ENCODE results near the gene PLD1. TPM values are rescaled to one million over a fixed set of nuclear protein-coding genes. Genes with fewer than 3 reads are reported as not detected.
A peak's percentile ranks its signal among the peaks of the same experiment; 100 is the strongest.

Gene PLD1
- total RNA-seq, 1 experiment from 2014 or later = 5.3 TPM

- no peak overlapping the region for H3K4me3 ChIP-seq (ENCODE audit: low read depth, low read length)
- Mint-ChIP-seq H3K36me3 (ENCODE audit: insufficient read depth, unreplicated experiment) (no peaks in the 10 kb centered on the region), H3K4me1 (ENCODE audit: low read depth, unreplicated experiment) (peaks cover 29% of the 10 kb centered on the region), H3K27ac (ENCODE audit: unreplicated experiment) (no peak overlapping the region), H3K4me3 (ENCODE audit: unreplicated experiment) (no peak overlapping the region), H3K27me3 (ENCODE audit: insufficient read depth, unreplicated experiment) (no peaks in the 10 kb centered on the region), H3K9me3 (ENCODE audit: unreplicated experiment) (peaks cover 20% of the 10 kb centered on the region)
- H3K9me3 ChIP-seq = peaks cover 3% of the 10 kb centered on the region; the same call in 1 of the 2 replicates
- ChIA-PET CTCF (no interaction called here), POLR2A (no interaction called here)
- intact Hi-C loops (cut with micrococcal nuclease; ENCODE audit: unreplicated experiment) = no loop called here
- no peaks in the 10 kb centered on the region for H3K36me3 ChIP-seq (ENCODE audit: control insufficient read depth, insufficient read depth, low read length)
- no peak for DNase-seq
- peaks cover 14% of the 10 kb centered on the region for H3K4me1 ChIP-seq
- BruUV-seq (replicated peaks) = no TSS peak
- no peak for TF ChIP-seq CTCF (IDR thresholded peaks at IDR 0.05; ENCODE audit: insufficient read depth in 1 of 2, low read depth in 1 of 2, low read length in 1 of 2, severe bottlenecking in 1 of 2, unreplicated experiment in 1 of 2)
- H3K27me3 ChIP-seq (replicated peaks; ENCODE audit: control insufficient read depth, insufficient read depth, low read length) = no peaks in the 10 kb centered on the region
Observed at GRCh38 chr3:171846597-171846996, 36.3 kb upstream of the PLD1 start.

GRCh38 chr3:171845481-171846284 is 35.4 kb upstream of the PLD1 start:
- no peaks in the 10 kb centered on the region for H3K36me3 Mint-ChIP-seq (ENCODE audit: insufficient read depth, unreplicated experiment)
- H3K4me3 Mint-ChIP-seq (ENCODE audit: unreplicated experiment) = no peak overlapping the region
- H3K27me3 Mint-ChIP-seq (ENCODE audit: insufficient read depth, unreplicated experiment) = no peaks in the 10 kb centered on the region
- TF ChIP-seq CTCF (IDR thresholded peaks at IDR 0.05; ENCODE audit: insufficient read depth in 1 of 2, low read depth in 1 of 2, low read length in 1 of 2, severe bottlenecking in 1 of 2, unreplicated experiment in 1 of 2) = no peak
- H3K27ac Mint-ChIP-seq (ENCODE audit: unreplicated experiment) = peak overlapping the region; percentile 65
- peaks cover 3% of the 10 kb centered on the region; the same call in 1 of the 2 replicates for H3K9me3 ChIP-seq
- no peak overlapping the region for H3K4me3 ChIP-seq (ENCODE audit: low read depth, low read length)
- no peak for DNase-seq
- H3K4me1 Mint-ChIP-seq (ENCODE audit: low read depth, unreplicated experiment) = peaks cover 33% of the 10 kb centered on the region
- H3K9me3 Mint-ChIP-seq (ENCODE audit: unreplicated experiment) = peaks cover 20% of the 10 kb centered on the region
- CTCF ChIA-PET = no interaction called here
- peaks cover 22% of the 10 kb centered on the region for H3K4me1 ChIP-seq
- no peaks in the 10 kb centered on the region for H3K36me3 ChIP-seq (ENCODE audit: control insufficient read depth, insufficient read depth, low read length)
- H3K27me3 ChIP-seq (replicated peaks; ENCODE audit: control insufficient read depth, insufficient read depth, low read length) = no peaks in the 10 kb centered on the region
- intact Hi-C loops (cut with micrococcal nuclease; ENCODE audit: unreplicated experiment) = no loop called here
- POLR2A ChIA-PET = no interaction called here
- no TSS peak for BruUV-seq (replicated peaks)

GRCh38 chr3:171844873-171845272 is 34.6 kb upstream of the PLD1 start:
- Histone ChIP-seq H3K4me3 (ENCODE audit: low read depth, low read length) (no peak overlapping the region), H3K4me1 (peaks cover 22% of the 10 kb centered on the region), H3K27me3 (replicated peaks; ENCODE audit: control insufficient read depth, insufficient read depth, low read length) (no peaks in the 10 kb centered on the region), H3K36me3 (ENCODE audit: control insufficient read depth, insufficient read depth, low read length) (no peaks in the 10 kb centered on the region), H3K9me3 (peaks cover 3% of the 10 kb centered on the region; the same call in 1 of the 2 replicates)
- H3K27ac Mint-ChIP-seq (ENCODE audit: unreplicated experiment) = no peak overlapping the region
- POLR2A ChIA-PET = no interaction called here
- TF ChIP-seq CTCF (IDR thresholded peaks at IDR 0.05; ENCODE audit: insufficient read depth in 1 of 2, low read depth in 1 of 2, low read length in 1 of 2, severe bottlenecking in 1 of 2, unreplicated experiment in 1 of 2) = no peak
- DNase-seq = peak in 1 of 2 experiments; percentile 5
- H3K4me3 Mint-ChIP-seq (ENCODE audit: unreplicated experiment) = no peak overlapping the region
- H3K36me3 Mint-ChIP-seq (ENCODE audit: insufficient read depth, unreplicated experiment) = no peaks in the 10 kb centered on the region
- no TSS peak for BruUV-seq (replicated peaks)
- H3K4me1 Mint-ChIP-seq (ENCODE audit: low read depth, unreplicated experiment) = peaks cover 31% of the 10 kb centered on the region
- intact Hi-C loops (cut with micrococcal nuclease; ENCODE audit: unreplicated experiment) = no loop called here
- H3K27me3 Mint-ChIP-seq (ENCODE audit: insufficient read depth, unreplicated experiment) = no peaks in the 10 kb centered on the region
- peaks cover 20% of the 10 kb centered on the region for H3K9me3 Mint-ChIP-seq (ENCODE audit: unreplicated experiment)
- CTCF ChIA-PET = no interaction called here

Data from Caco-2 (cell line).